ENCODE results near the gene DACT2.

DNA sequence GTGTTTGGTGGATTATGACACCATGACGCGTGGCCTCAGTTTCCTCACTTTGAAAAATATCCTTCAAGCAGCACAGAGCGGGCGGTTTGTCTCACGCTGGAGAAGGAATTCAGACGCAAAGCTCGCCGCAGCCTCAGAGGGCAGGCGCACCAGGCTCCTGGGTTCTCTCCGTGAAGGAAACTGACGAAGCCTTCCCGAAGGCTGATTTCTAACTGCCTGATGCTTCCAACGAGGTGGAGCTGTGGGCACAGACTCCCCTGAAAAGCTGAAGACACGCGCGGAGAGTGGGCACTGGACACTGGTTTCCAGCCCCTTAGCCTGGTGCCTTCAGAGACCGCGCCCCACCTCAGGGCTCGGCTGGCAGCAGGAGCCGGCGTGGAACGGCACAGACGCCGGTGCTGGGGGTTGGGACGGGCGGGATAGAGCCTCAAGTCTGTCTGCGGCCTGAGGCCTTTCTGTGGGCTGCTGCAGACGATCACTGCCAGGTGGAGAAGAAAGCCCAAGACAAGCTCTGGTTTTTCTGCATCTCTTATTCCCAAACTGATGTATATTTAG, 56.1 kb downstream of the DACT2 start:
- TF ChIP-seq ATF1 (CRISPR knock-in tag; IDR thresholded peaks at IDR 0.05) (no peak), FOXP1 (CRISPR knock-in tag; IDR thresholded peaks at IDR 0.05; ENCODE audit: borderline replicate concordance) (no peak)
- TF ChIP-seq, protein P1, sequence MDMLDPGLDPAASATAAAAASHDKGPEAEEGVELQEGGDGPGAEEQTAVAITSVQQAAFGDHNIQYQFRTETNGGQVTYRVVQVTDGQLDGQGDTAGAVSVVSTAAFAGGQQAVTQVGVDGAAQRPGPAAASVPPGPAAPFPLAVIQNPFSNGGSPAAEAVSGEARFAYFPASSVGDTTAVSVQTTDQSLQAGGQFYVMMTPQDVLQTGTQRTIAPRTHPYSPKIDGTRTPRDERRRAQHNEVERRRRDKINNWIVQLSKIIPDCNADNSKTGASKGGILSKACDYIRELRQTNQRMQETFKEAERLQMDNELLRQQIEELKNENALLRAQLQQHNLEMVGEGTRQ (CRISPR knock-in tag; IDR thresholded peaks at IDR 0.05): no peak
- TF ChIP-seq, protein P2, sequence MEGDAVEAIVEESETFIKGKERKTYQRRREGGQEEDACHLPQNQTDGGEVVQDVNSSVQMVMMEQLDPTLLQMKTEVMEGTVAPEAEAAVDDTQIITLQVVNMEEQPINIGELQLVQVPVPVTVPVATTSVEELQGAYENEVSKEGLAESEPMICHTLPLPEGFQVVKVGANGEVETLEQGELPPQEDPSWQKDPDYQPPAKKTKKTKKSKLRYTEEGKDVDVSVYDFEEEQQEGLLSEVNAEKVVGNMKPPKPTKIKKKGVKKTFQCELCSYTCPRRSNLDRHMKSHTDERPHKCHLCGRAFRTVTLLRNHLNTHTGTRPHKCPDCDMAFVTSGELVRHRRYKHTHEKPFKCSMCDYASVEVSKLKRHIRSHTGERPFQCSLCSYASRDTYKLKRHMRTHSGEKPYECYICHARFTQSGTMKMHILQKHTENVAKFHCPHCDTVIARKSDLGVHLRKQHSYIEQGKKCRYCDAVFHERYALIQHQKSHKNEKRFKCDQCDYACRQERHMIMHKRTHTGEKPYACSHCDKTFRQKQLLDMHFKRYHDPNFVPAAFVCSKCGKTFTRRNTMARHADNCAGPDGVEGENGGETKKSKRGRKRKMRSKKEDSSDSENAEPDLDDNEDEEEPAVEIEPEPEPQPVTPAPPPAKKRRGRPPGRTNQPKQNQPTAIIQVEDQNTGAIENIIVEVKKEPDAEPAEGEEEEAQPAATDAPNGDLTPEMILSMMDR (IDR thresholded peaks at IDR 0.05): no peak
- TF ChIP-seq, protein P3, sequence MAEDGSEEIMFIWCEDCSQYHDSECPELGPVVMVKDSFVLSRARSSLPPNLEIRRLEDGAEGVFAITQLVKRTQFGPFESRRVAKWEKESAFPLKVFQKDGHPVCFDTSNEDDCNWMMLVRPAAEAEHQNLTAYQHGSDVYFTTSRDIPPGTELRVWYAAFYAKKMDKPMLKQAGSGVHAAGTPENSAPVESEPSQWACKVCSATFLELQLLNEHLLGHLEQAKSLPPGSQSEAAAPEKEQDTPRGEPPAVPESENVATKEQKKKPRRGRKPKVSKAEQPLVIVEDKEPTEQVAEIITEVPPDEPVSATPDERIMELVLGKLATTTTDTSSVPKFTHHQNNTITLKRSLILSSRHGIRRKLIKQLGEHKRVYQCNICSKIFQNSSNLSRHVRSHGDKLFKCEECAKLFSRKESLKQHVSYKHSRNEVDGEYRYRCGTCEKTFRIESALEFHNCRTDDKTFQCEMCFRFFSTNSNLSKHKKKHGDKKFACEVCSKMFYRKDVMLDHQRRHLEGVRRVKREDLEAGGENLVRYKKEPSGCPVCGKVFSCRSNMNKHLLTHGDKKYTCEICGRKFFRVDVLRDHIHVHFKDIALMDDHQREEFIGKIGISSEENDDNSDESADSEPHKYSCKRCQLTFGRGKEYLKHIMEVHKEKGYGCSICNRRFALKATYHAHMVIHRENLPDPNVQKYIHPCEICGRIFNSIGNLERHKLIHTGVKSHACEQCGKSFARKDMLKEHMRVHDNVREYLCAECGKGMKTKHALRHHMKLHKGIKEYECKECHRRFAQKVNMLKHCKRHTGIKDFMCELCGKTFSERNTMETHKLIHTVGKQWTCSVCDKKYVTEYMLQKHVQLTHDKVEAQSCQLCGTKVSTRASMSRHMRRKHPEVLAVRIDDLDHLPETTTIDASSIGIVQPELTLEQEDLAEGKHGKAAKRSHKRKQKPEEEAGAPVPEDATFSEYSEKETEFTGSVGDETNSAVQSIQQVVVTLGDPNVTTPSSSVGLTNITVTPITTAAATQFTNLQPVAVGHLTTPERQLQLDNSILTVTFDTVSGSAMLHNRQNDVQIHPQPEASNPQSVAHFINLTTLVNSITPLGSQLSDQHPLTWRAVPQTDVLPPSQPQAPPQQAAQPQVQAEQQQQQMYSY (CRISPR knock-in tag; IDR thresholded peaks at IDR 0.05): no peak
